Right renal cortex interstitium (tissue), 3 donors: Measurements from ENCODE around the gene ETS1. TPM values are rescaled to one million over a fixed set of nuclear protein-coding genes. Genes with fewer than 3 reads are reported as not detected.
"Not testable (repeated sequence)": the region's sequence is repeated elsewhere in the genome, so short reads cannot be mapped to it uniquely, and the experiment has no call there.

Source experiments
- DNase-seq, 3 donors: peaks; one replicate each; pipeline ENCODE4 v3.0.0-alpha.2; 2013; ENCODE audit warnings: low read depth in 3 of 3, low spot score in 2 of 3
- polyA plus RNA-seq, 3 donors: library from polyadenylated mRNA; unstranded; fragments of 120-200 nt; gene quantifications; one replicate each; pipeline ENCODE4 v1.2.1, GENCODE V29; 2013; ENCODE audit not compliant: insufficient read length in 3 of 3

Gene ETS1
- polyA plus RNA-seq, 3 donors: 77.5 to 85.2 (median 81.9) TPM

- no peak for DNase-seq
Measured at GRCh38 chr11:128451652-128452470, 135.5 kb downstream of the ETS1 start.

GRCh38 chr11:128450882-128451651 lies 136.3 kb downstream of the ETS1 start:
- no peak for DNase-seq

GRCh38 chr11:128450425-128450824 lies 136.9 kb downstream of the ETS1 start:
- not testable (repeated sequence) for DNase-seq

- no peak for DNase-seq
Measured at GRCh38 chr11:128448981-128449713, 138.2 kb downstream of the ETS1 start.

- DNase-seq: no peak
Measured at GRCh38 chr11:128448200-128448886, 139.0 kb downstream of the ETS1 start.

GRCh38 chr11:128447233-128447632 lies 140.1 kb downstream of the ETS1 start:
- DNase-seq: no peak

GRCh38 chr11:128445921-128446320 lies 141.4 kb downstream of the ETS1 start:
- not testable (repeated sequence) for DNase-seq

GRCh38 chr11:128437136-128437535 lies 150.2 kb downstream of the ETS1 start:
- DNase-seq: no peak

- DNase-seq: no peak
Measured at GRCh38 chr11:128434818-128435217, 152.5 kb downstream of the ETS1 start.

- no peak for DNase-seq
Measured at GRCh38 chr11:128434411-128434810, 152.9 kb downstream of the ETS1 start.

GRCh38 chr11:128432926-128433325 lies 154.4 kb downstream of the ETS1 start:
- DNase-seq: no peak

- no peak for DNase-seq
Measured at GRCh38 chr11:128431931-128432330, 155.4 kb downstream of the ETS1 start.

- DNase-seq: no peak
Measured at GRCh38 chr11:128428935-128429334, 158.4 kb downstream of the ETS1 start.

- no peak for DNase-seq
Measured at GRCh38 chr11:128424851-128425285, 162.5 kb downstream of the ETS1 start.

GRCh38 chr11:128424271-128424711 lies 163.1 kb downstream of the ETS1 start:
- no peak for DNase-seq

GRCh38 chr11:128422576-128423370 lies 164.6 kb downstream of the ETS1 start:
- DNase-seq: no peak

- DNase-seq: no peak
Measured at GRCh38 chr11:128421577-128422330, 165.6 kb downstream of the ETS1 start.

GRCh38 chr11:128420951-128421350 lies 166.4 kb downstream of the ETS1 start:
- DNase-seq: no peak

- no peak for DNase-seq
Measured at GRCh38 chr11:128420265-128420664, 167.1 kb downstream of the ETS1 start.
